ENCODE data around the gene VSX1.

VSX1 gene

GRCh38 chr20:25065625-25066338 lies 16.2 kb downstream of the VSX1 start:
- peak; percentile 58 for DNase-seq

GRCh38 chr20:25065072-25065624 lies 16.8 kb downstream of the VSX1 start:
- no peak for DNase-seq

DNA sequence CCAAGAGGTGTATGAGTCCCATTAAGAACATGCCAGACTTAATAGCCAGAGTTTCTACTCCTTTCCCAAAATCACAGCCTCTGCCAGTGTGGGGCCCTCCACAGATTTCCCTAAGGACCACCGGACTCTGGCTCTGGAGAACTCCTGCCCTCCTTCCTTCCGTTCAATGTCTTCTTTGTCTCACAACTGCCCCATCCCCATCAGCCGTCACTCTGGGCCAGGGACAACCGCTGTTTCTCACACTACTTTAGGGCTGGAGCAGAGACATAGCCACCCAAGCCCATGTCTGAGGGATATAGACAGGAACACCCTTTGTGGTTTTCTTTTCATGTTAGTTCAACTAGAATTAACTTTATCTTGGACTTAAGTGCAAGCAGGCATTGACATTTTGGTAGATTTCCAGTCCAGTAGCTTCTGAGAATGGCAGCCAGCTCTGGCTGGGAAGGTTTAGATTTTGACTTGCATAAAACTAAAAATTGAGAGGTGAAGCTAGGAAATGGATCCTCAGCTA lies 17.3 kb downstream of the VSX1 start:
- no peak for DNase-seq

GRCh38 chr20:25063981-25064380 lies 18.0 kb downstream of the VSX1 start:
- DNase-seq, result no peak

GRCh38 chr20:25063546-25063945 lies 18.4 kb downstream of the VSX1 start:
- DNase-seq, result no peak

DNA sequence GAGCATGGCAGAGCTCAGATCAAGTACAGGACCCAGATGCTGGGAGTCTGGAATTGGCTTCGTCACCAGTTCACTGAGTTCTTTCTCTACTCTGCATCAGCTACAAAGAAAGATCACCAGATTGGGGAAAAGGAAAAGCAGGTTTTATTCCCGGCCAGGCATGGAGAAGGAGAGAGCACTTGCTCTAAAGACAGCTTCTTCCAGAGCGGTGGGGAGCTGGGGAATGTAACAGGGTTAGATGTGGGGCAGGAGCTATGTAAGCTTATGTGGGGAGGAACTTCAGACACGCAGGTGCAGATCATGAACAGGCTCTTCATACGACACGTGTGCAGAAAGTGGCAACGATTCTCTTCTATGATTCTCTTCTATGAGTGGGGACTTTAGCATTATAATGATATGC lies 19.1 kb downstream of the VSX1 start:
- no peak for DNase-seq

GRCh38 chr20:25061821-25062530 lies 20.0 kb downstream of the VSX1 start:
- no peak for DNase-seq

- DNase-seq, result no peak
These were observed 20.7 kb downstream of the VSX1 start for GRCh38 chr20:25061103-25061799.

- no peak for DNase-seq
These were observed 22.0 kb downstream of the VSX1 start for GRCh38 chr20:25059866-25060465.

- no peak for DNase-seq
These were observed 22.8 kb downstream of the VSX1 start for GRCh38 chr20:25058847-25059810.

DNA sequence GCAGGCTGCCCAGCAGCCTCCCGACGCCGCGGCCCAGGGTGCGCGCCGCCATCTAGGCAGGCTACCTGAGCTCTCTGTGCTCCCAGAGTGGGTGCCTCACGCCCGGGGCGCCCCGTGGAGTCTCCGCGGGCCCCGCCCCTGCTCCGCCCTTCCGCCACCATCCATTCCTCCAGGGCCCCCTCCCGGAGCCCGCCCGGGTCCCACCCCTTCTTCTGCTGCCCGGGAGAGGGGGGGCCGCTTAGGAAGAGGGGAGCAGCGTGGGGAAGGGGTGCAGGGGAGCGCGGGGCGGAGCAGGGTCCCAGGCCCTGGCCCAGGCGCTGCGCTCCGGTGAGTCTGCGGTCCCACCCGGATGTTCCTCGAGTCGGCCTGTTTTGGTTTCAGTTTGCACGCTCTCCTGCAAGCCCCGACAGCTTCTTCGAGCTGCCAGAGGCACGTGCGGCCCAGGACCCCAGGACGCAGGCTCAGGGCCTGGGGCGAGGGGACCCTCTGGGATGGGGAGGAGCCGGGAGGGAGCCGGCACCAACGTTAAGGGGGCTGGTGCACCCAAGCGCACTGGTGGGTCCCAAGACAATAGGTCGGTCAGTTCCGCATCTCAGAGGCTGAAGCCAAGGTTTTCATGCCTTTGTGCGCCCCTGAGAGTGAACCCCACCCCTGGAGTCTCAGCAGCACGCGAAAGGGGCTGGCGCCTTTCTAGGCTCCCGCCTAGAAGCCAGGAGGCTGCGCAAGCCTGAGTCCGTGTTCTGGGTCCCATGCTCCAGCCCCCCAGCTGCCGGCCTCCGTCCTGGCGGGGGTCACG lies 23.7 kb downstream of the VSX1 start, which contains the start of gene ACSS1:
Gene ACSS1, minus strand, starts transcription at position 89 of the 796 bp plus-strand sequence. Its CDS starts 37 bp downstream, at position 52.
- peak; percentile 30 for DNase-seq

DNA sequence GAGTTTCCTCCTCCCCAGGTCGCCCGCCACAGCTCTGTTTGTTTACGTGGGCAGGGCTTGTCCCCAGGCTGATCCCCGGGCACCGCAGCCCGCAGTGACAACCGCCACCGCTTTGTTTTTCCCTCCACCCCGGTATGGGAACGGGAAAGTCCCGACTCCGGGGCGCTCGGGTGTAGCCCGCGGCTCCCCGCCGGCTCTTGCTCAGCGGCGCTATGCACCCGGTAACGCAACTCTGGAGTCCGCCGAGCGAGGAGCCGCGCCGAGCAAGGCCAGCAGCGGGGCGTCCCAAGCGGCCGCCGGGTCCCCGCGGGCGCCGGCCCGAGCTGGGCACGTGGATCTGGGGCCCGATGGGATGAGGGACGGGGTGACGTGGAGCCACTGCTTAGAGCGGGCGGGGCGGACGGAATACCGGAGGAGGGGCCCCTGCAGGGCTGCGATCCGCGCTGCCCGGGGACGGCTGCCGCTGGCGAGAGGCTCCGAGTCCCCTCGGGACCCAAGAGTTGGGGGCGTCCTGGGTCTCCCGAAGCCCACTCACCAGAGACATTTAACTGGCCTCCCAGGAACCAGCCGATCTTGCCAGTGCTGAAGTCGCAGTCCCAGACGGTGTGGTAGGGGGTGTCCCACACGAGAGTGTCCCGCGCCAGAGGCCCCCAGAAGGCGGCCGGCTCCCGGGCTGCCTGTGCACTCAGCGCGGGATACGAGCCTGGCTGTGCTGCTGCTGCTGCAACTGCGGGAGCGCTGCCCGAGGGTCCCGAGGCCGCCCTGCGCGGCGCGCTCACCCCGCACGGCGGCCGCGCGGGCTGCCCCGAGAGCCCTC lies 24.5 kb downstream of the VSX1 start:
- peak; percentile 66 for DNase-seq

GRCh38 chr20:25056690-25057233 lies 25.2 kb downstream of the VSX1 start:
- no peak for DNase-seq

GRCh38 chr20:25055711-25056495 lies 26.0 kb downstream of the VSX1 start:
- no peak for DNase-seq

- DNase-seq, result no peak
These were observed 26.8 kb downstream of the VSX1 start for GRCh38 chr20:25054995-25055629.

GRCh38 chr20:25054096-25054820 lies 27.7 kb downstream of the VSX1 start:
- DNase-seq, result no peak

GRCh38 chr20:25053255-25054031 lies 28.5 kb downstream of the VSX1 start:
- no peak for DNase-seq
